K562 (cell line): ENCODE data around the gene RARG. TPM values are rescaled to one million over a fixed set of nuclear protein-coding genes. Genes with fewer than 3 reads are reported as not detected.

ENCODE experiments used
- ATAC-seq: fragments of 200-7000 bp; cut with Tn5 transposase; 3 replicates; pipeline ENCODE4 v1.9.1; 2020; ENCODE audit warnings: moderate library complexity
- BruUV-seq: library from RNA; stranded (reverse); fragments of 400-500 nt; replicated peaks from 2 replicates; lab custom pipeline; 2021; lab: Mats Ljungman, UMichigan
- CTCF ChIA-PET: fragments of 300-600 bp; formaldehyde crosslinking; extraction: SDS; loops from one replicate; lab custom pipeline; 2021; ENCODE audit warnings: low intra/inter-chr PET ratio; lab: Yijun Ruan, JAX
- POLR2A ChIA-PET: fragments of 300-600, 350-650 bp; sonication (Branson Sonifier 250); formaldehyde crosslinking; extraction: SDS; loops from one replicate; lab custom pipeline; 2021; ENCODE audit warnings: antibody characterized with exemption, inconsistent platforms; lab: Yijun Ruan, JAX
- DNase-seq, 4 experiments: peaks; one replicate each; pipeline versions ENCODE4 v3.0.0 to v3.0.0-alpha.2; 2011 to 2018; ENCODE audit warnings: low spot score in 3 of 4, mixed read lengths in 3 of 4; ENCODE audit errors: extremely low read depth in 1 of 4
- FAIRE-seq: peaks from 2 replicates; lab custom pipeline; 2011; peaks lifted over from hg19 to GRCh38; lab: Jason Lieb, UNC
- H2AFZ ChIP-seq: 2 replicates; pipeline ENCODE4 v1.6.0; 2011; ENCODE audit warnings: low read depth, low read length, control low read depth, inconsistent platforms
- H3K27ac ChIP-seq: fragments of 200-600 bp; 3 replicates; pipeline ENCODE4 v1.8.0; 2011; ENCODE audit warnings: low read depth, mild to moderate bottlenecking, control low read depth, inconsistent platforms, low read length, moderate library complexity, mixed read lengths; ENCODE audit errors: extremely low read depth
- H3K27me3 ChIP-seq, 2 experiments: fragments of 300-600 bp in 1 of 2; 2 replicates in 1 of 2; 3 replicates in 1 of 2; pipeline versions ENCODE4 v1.6.0 to v1.8.0; 2011; ENCODE audit warnings: inconsistent platforms in 2 of 2, low read length in 2 of 2, mild to moderate bottlenecking in 1 of 2, mixed read lengths in 1 of 2, moderate library complexity in 1 of 2; ENCODE audit not compliant: control insufficient read depth in 2 of 2, insufficient read depth in 2 of 2
- H3K36me3 ChIP-seq: fragments of 300-600 bp; 3 replicates; pipeline ENCODE4 v1.8.0; 2011; ENCODE audit warnings: mild to moderate bottlenecking, low read length, inconsistent platforms; ENCODE audit not compliant: control insufficient read depth, insufficient read depth
- H3K4me1 ChIP-seq, 2 experiments: fragments of 200-600 bp in 1 of 2; replicated peaks in 1 of 2; 2 replicates in 1 of 2; 3 replicates in 1 of 2; pipeline versions ENCODE4 v1.5.1 to v1.8.0; 2011; ENCODE audit warnings: inconsistent platforms in 2 of 2, low read length in 2 of 2, mild to moderate bottlenecking in 1 of 2, mixed read lengths in 1 of 2, moderate library complexity in 1 of 2; ENCODE audit not compliant: control insufficient read depth in 2 of 2, insufficient read depth in 2 of 2
- H3K4me2 ChIP-seq: 2 replicates; pipeline ENCODE4 v1.6.1; 2011; ENCODE audit warnings: low read length, control low read depth, inconsistent platforms, mixed read lengths; ENCODE audit not compliant: insufficient read depth
- H3K4me3 ChIP-seq: fragments of 200-600 bp; sonication (generic), shearing (Covaris generic); 2 replicates; pipeline ENCODE4 v1.5.1; 2016; ENCODE audit warnings: control low read depth, inconsistent platforms
- H3K79me2 ChIP-seq: fragments of 200-600 bp; 3 replicates; pipeline ENCODE4 v1.8.0; 2011; ENCODE audit warnings: low read length, inconsistent platforms; ENCODE audit not compliant: control insufficient read depth, insufficient read depth
- H3K9ac ChIP-seq, 2 experiments: 2 replicates each; pipeline versions ENCODE4 v1.6.0 to v1.6.1; 2011; ENCODE audit warnings: low read depth in 2 of 2, low read length in 2 of 2, control low read depth in 1 of 2, inconsistent platforms in 1 of 2, mild to moderate bottlenecking in 1 of 2, mixed read lengths in 1 of 2; ENCODE audit not compliant: insufficient read depth in 1 of 2
- H3K9me1 ChIP-seq: one replicate; pipeline ENCODE4 v1.6.0; 2011; ENCODE audit warnings: inconsistent platforms, mild to moderate bottlenecking, low read length, moderate library complexity; ENCODE audit not compliant: control insufficient read depth, insufficient read depth
- H3K9me3 ChIP-seq: replicated peaks from 2 replicates; pipeline ENCODE4 v1.5.1; 2011; ENCODE audit warnings: low read depth, low read length, inconsistent platforms; ENCODE audit not compliant: control insufficient read depth, insufficient read depth
- H4K20me1 ChIP-seq: replicated peaks from 2 replicates; pipeline ENCODE4 v1.6.1; 2011; ENCODE audit warnings: low read length, inconsistent platforms, mixed read lengths; ENCODE audit not compliant: control insufficient read depth, insufficient read depth
- CBFA2T2 ChIP-seq: fragments of 450-650 bp; conservative IDR thresholded peaks from 2 replicates; pipeline ENCODE4 v1.6.1; 2017; ENCODE audit warnings: mild to moderate bottlenecking
- CEBPZ ChIP-seq: fragments of 150-350 bp; IDR thresholded peaks from 2 replicates; pipeline ENCODE4 v1.6.1; 2014; ENCODE audit warnings: low read depth, mild to moderate bottlenecking, low read length, borderline replicate concordance
- CHD1 ChIP-seq: fragments of 200-600 bp; sonication (generic); IDR thresholded peaks from one replicate; pipeline ENCODE4 v1.6.1; 2012; ENCODE audit warnings: mild to moderate bottlenecking, moderate library complexity, low read length, inconsistent platforms
- GATA2 ChIP-seq: sonication (generic); formaldehyde crosslinking; IDR thresholded peaks from 2 replicates; pipeline ENCODE4 v1.4.0; 2020; ENCODE audit warnings: mild to moderate bottlenecking, missing genetic modification reagents
- HDAC2 ChIP-seq: fragments of 450-650 bp; IDR thresholded peaks from 2 replicates; pipeline ENCODE4 v1.6.1; 2016; ENCODE audit warnings: mild to moderate bottlenecking
- JUND ChIP-seq, 2 experiments: IDR thresholded peaks; 2 replicates in 1 of 2; 3 replicates in 1 of 2; pipeline ENCODE4 v1.6.1; 2011; ENCODE audit warnings: borderline replicate concordance in 2 of 2, low read depth in 2 of 2, low read length in 2 of 2, improper control_type of control experiment in 1 of 2, missing biosample characterization in 1 of 2, missing genetic modification characterization in 1 of 2, missing genetic modification reagents in 1 of 2
- MCM7 ChIP-seq, 2 experiments: fragments of 450-650 bp; IDR thresholded peaks; 2 replicates each; pipeline ENCODE4 v1.6.1; 2016 to 2018
- NBN ChIP-seq: fragments of 450-650 bp; IDR thresholded peaks from 2 replicates; pipeline ENCODE4 v1.6.1; 2016; ENCODE audit warnings: low read depth, mild to moderate bottlenecking
- SIX5 ChIP-seq, 2 experiments: IDR thresholded peaks; 2 replicates each; pipeline ENCODE4 v1.6.1; 2011; ENCODE audit warnings: low read length in 2 of 2, borderline replicate concordance in 1 of 2, low read depth in 1 of 2, mild to moderate bottlenecking in 1 of 2, moderate library complexity in 1 of 2; ENCODE audit not compliant: insufficient read depth in 1 of 2
- YY1 ChIP-seq, 3 experiments: IDR thresholded peaks; 2 replicates each; pipeline ENCODE4 v1.6.1; 2011; ENCODE audit warnings: low read length in 2 of 3, mild to moderate bottlenecking in 2 of 3, moderate library complexity in 2 of 3, borderline replicate concordance in 1 of 3, control low read depth in 1 of 3, low read depth in 1 of 3; ENCODE audit not compliant: insufficient read depth in 3 of 3, insufficient replicate concordance in 2 of 3, control insufficient read depth in 1 of 3, insufficient read length in 1 of 3; ENCODE audit errors: extremely low read depth in 1 of 3
- ZBED1 ChIP-seq: IDR thresholded peaks from 2 replicates; pipeline ENCODE4 v1.6.1; 2014
- ZNF146 ChIP-seq: IDR thresholded peaks from one replicate; pipeline ENCODE4 v1.6.1; 2018; ENCODE audit warnings: missing compliant biosample characterization; ENCODE audit not compliant: unreplicated experiment
- ZNF717 ChIP-seq: fragments of 250-450 bp; sonication (Bioruptor Pico); IDR thresholded peaks from 2 replicates; pipeline ENCODE4 v1.5.0; 2021
- WGBS: fragments of 100-300 bp; shearing (Covaris generic); methylation state at CpG from one replicate; pipeline ENCODE4 v1.1.6; 2016; ENCODE audit warnings: low coverage, mixed read lengths; ENCODE audit not compliant: insufficient coverage; ENCODE audit errors: missing lambda C conversion rate; 5-methylcytosine and 5-hydroxymethylcytosine counted together
- in situ Hi-C: fragments of 300-500 bp; cut with MboI; formaldehyde crosslinking; loops from 4 replicates; pipeline ENCODE4 v1.15.0; 2018; ENCODE audit warnings: inconsistent platforms, mixed read lengths
- intact Hi-C: fragments of 100-400 bp; cut with micrococcal nuclease; formaldehyde crosslinking; loops from 2 replicates; pipeline ENCODE4 v1.14.2; 2022
- polyA plus RNA-seq, 8 experiments: library from polyadenylated mRNA; depleted of rRNA in 4 of 8; stranded (reverse) in 5 of 8; unstranded in 3 of 8; fragments of >200 nt; fragmentation: Nextera tagmentation in 2 of 8; fragmentation: Illumina TruSeq in 1 of 8; extraction: Ambion mirVana in 2 of 8; extraction: Trizol in 1 of 8; gene quantifications; 2 replicates each; pipeline versions ENCODE4 v1.2.1 to v1.2.3, GENCODE V29; 2011 to 2014; ENCODE audit warnings: inconsistent platforms in 1 of 8, missing spikeins in 1 of 8
- total RNA-seq, 7 experiments: library from RNA; depleted of rRNA in 6 of 7; stranded (reverse); fragments of >200 nt in 6 of 7; fragmentation: Illumina TruSeq in 2 of 7; extraction: Trizol in 2 of 7; gene quantifications; 2 replicates each; pipeline versions ENCODE4 v1.2.1 to v1.2.3, GENCODE V29; 2011 to 2021; ENCODE audit warnings: low replicate concordance in 1 of 7
- TF ChIP-seq, protein P1 (sequence below): fragments of 450-650 bp; IDR thresholded peaks from 2 replicates; pipeline ENCODE4 v1.6.1; 2018; ENCODE audit warnings: mild to moderate bottlenecking, low read depth; ENCODE audit not compliant: partially characterized antibody

The RARG gene
- total and polyA plus RNA-seq, 9 of the 15 experiments (the other 6 are each of a cell fraction or from before 2014, with no cell fraction given) = 0.18 to 7.6 (median 3.8) TPM

- DNase-seq (no peak), FAIRE-seq (no peak), ATAC-seq (no peak)
- Histone ChIP-seq H3K4me3 (no peak overlapping the region), H3K4me2 (no peak overlapping the region), H3K27ac (no peak overlapping the region), H3K79me2 (no peaks in the 10 kb centered on the region), H2AFZ (no peak overlapping the region), H3K27me3 (no peaks in the 10 kb centered on the region), H3K9me1 (no peaks in the 10 kb centered on the region), H3K9ac (peak overlapping the region in 1 of 2 experiments; percentile 65; a peak in 1 of 4 replicates), H4K20me1 (no peaks in the 10 kb centered on the region; the same call in 1 of the 2 replicates), H3K36me3 (peaks cover 90% of the 10 kb centered on the region), H3K9me3 (no peaks in the 10 kb centered on the region), H3K4me1 (no peaks in the 10 kb centered on the region)
- ChIA-PET CTCF (no interaction called here), POLR2A (interaction anchor here (0.8 to 3.2 kb wide), 4 partner anchors 12 to 25 kb away, joined by 3 to 22 read pairs (median 10); partner anchors contain the start of gene ESPL1)
- WGBS = 92% methylated on average over 9 of the region's 9 CpGs
- no TSS peak for BruUV-seq
- TF ChIP-seq ZNF717 (CRISPR knock-in tag) (no peak), YY1 (IDR thresholded peaks at IDR 0.05; ENCODE audit: borderline replicate concordance in 1 of 3, control insufficient read depth in 1 of 3, extremely low read depth in 1 of 3, insufficient read depth in 3 of 3, insufficient read length in 1 of 3, insufficient replicate concordance in 2 of 3, low read depth in 1 of 3, low read length in 2 of 3) (no peak), CBFA2T2 (no peak), HDAC2 (no peak), ZNF146 (CRISPR knock-in tag) (no peak), NBN (no peak), SIX5 (IDR thresholded peaks at IDR 0.05; ENCODE audit: borderline replicate concordance in 1 of 2, insufficient read depth in 1 of 2, low read depth in 1 of 2, low read length in 2 of 2) (no peak), CEBPZ (no peak), GATA2 (CRISPR knock-in tag) (no peak), CHD1 (no peak), MCM7 (IDR thresholded peaks at IDR 0.05) (no peak), ZBED1 (no peak), JUND (IDR thresholded peaks at IDR 0.05; ENCODE audit: borderline replicate concordance, low read depth, low read length) (no peak), JUND (tag; IDR thresholded peaks at IDR 0.05; ENCODE audit: borderline replicate concordance, low read depth, low read length) (no peak)
- TF ChIP-seq, protein P1, sequence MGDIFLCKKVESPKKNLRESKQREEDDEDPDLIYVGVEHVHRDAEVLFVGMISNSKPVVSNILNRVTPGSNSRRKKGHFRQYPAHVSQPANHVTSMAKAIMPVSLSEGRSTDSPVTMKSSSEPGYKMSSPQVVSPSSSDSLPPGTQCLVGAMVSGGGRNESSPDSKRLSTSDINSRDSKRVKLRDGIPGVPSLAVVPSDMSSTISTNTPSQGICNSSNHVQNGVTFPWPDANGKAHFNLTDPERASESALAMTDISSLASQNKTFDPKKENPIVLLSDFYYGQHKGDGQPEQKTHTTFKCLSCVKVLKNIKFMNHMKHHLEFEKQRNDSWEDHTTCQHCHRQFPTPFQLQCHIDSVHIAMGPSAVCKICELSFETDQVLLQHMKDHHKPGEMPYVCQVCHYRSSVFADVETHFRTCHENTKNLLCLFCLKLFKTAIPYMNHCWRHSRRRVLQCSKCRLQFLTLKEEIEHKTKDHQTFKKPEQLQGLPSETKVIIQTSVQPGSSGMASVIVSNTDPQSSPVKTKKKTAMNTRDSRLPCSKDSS = no peak
- intact Hi-C loops (no loop called here), in situ Hi-C loops (no loop called here)
Measured at GRCh38 chr12:53279888-53280498, 48.0 kb upstream of the RARG start.
